Activated naive CD4-positive, alpha-beta T cell treated with anti-CD3 and anti-CD28 coated beads for 36 hours (primary cell): Measurements from ENCODE around the gene PI16. TPM values are rescaled to one million over a fixed set of nuclear protein-coding genes. Genes with fewer than 3 reads are reported as not detected.

ENCODE experiments used
- CTCF ChIA-PET: fragments of 350-600 bp; sonication (Branson Sonifier 250); formaldehyde crosslinking; loops from one replicate; lab custom pipeline; 2021; ENCODE audit warnings: antibody characterized with exemption; lab: Charles Lee
- DNase-seq: peaks from one replicate; pipeline ENCODE4 v3.0.0-alpha.2; 2020
- H3K27ac Mint-ChIP-seq: one replicate; pipeline ENCODE4 v1.8.0; 2021; ENCODE audit warnings: mild to moderate bottlenecking, mixed read lengths
- H3K27me3 Mint-ChIP-seq: one replicate; pipeline ENCODE4 v1.8.0; 2021; ENCODE audit warnings: low read depth, mixed read lengths
- H3K36me3 Mint-ChIP-seq: one replicate; pipeline ENCODE4 v1.8.0; 2021; ENCODE audit warnings: low read depth, mixed read lengths
- H3K4me1 Mint-ChIP-seq: one replicate; pipeline ENCODE4 v1.8.0; 2021; ENCODE audit warnings: low read depth, mixed read lengths
- H3K4me3 Mint-ChIP-seq: one replicate; pipeline ENCODE4 v1.8.0; 2021; ENCODE audit warnings: mild to moderate bottlenecking, moderate library complexity, mixed read lengths
- H3K9me3 Mint-ChIP-seq: one replicate; pipeline ENCODE4 v1.8.0; 2021; ENCODE audit warnings: mixed read lengths
- intact Hi-C: fragments of 100-400 bp; cut with micrococcal nuclease; formaldehyde crosslinking; loops from one replicate; pipeline ENCODE4 v1.15.1; 2023
- total RNA-seq, 2 experiments: library from RNA; stranded (reverse); gene quantifications; one replicate each; pipeline ENCODE4 v1.2.3, GENCODE V29; 2021

The PI16 gene
- total RNA-seq, 2 experiments from 2014 or later: 0.24 to 0.27 TPM

GRCh38 chr6:36917541-36918193 lies 36.9 kb upstream of the PI16 start:
- no peaks in the 10 kb centered on the region for H3K27me3 Mint-ChIP-seq
- CTCF ChIA-PET: no interaction called here
- peaks cover 27% of the 10 kb centered on the region for H3K4me1 Mint-ChIP-seq
- H3K4me3 Mint-ChIP-seq: no peak overlapping the region
- H3K27ac Mint-ChIP-seq: no peak overlapping the region
- intact Hi-C loops: no loop called here
- no peak for DNase-seq
- H3K36me3 Mint-ChIP-seq: peaks cover 17% of the 10 kb centered on the region
- H3K9me3 Mint-ChIP-seq: no peaks in the 10 kb centered on the region

DNA sequence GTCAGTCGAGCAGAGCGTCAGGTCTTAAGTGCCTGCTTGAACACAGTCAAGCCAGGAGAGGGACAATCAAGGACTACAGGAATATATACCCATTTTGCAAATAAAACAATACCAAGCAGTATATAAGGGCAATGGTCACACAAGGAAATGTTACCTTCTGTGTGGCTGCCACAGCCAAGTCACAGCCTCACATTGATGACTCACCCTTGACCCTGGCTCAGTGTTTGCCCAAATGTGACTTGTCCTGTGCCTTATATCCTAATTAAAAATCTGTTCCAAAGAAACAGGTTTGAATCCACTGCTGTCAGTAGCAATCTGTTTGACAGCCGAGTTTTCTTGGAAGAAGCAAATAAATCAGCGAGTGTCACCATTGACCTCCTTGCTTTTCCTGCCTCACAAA lies 34.5 kb upstream of the PI16 start:
- no peaks in the 10 kb centered on the region for H3K9me3 Mint-ChIP-seq
- H3K4me1 Mint-ChIP-seq: peaks cover 7% of the 10 kb centered on the region
- no peaks in the 10 kb centered on the region for H3K27me3 Mint-ChIP-seq
- no peak overlapping the region for H3K27ac Mint-ChIP-seq
- no peak overlapping the region for H3K4me3 Mint-ChIP-seq
- CTCF ChIA-PET: no interaction called here
- peaks cover 9% of the 10 kb centered on the region for H3K36me3 Mint-ChIP-seq
- intact Hi-C loops: no loop called here
- no peak for DNase-seq

GRCh38 chr6:36920546-36920945 lies 34.0 kb upstream of the PI16 start:
- peaks cover 5% of the 10 kb centered on the region for H3K4me1 Mint-ChIP-seq
- CTCF ChIA-PET: no interaction called here
- H3K9me3 Mint-ChIP-seq: no peaks in the 10 kb centered on the region
- H3K4me3 Mint-ChIP-seq: no peak overlapping the region
- H3K27me3 Mint-ChIP-seq: no peaks in the 10 kb centered on the region
- DNase-seq: no peak
- H3K36me3 Mint-ChIP-seq: peaks cover 8% of the 10 kb centered on the region
- intact Hi-C loops: no loop called here
- no peak overlapping the region for H3K27ac Mint-ChIP-seq

DNA sequence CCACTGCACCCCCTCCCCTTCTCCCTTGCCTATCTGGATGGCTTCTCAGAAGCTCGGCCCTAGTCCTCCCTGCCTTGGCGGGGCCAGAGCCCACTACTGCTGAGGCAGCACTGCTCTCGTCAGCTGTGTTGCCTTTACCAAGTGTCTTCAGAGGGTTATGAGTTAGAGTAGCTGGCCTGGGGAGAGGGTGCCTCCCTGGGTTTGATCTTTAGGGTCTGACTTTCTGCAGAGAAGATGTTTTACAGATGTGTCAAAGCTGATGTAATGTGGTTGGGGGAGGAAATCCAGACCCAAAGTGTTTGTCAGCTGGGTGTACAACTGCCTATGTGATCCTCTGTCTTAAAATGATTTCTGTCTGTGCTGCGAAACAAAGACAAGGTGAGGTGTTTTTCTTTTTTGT lies 30.4 kb upstream of the PI16 start:
- H3K27me3 Mint-ChIP-seq: no peaks in the 10 kb centered on the region

GRCh38 chr6:36924778-36925374 lies 29.7 kb upstream of the PI16 start:
- CTCF ChIA-PET: no interaction called here
- DNase-seq: no peak
- Mint-ChIP-seq H3K27me3 (no peaks in the 10 kb centered on the region), H3K27ac (no peak overlapping the region), H3K4me1 (no peaks in the 10 kb centered on the region), H3K9me3 (no peaks in the 10 kb centered on the region), H3K36me3 (peaks cover 2% of the 10 kb centered on the region), H3K4me3 (no peak overlapping the region)
- intact Hi-C loops: no loop called here

More for the DNA sequence above, 30.4 kb upstream of the PI16 start:
- no peaks in the 10 kb centered on the region for H3K9me3 Mint-ChIP-seq
- H3K27ac Mint-ChIP-seq: no peak overlapping the region
- no peak for DNase-seq
- no peak overlapping the region for H3K4me3 Mint-ChIP-seq
- H3K4me1 Mint-ChIP-seq: no peaks in the 10 kb centered on the region
- peaks cover 2% of the 10 kb centered on the region for H3K36me3 Mint-ChIP-seq
- CTCF ChIA-PET: no interaction called here
- intact Hi-C loops: no loop called here

DNA sequence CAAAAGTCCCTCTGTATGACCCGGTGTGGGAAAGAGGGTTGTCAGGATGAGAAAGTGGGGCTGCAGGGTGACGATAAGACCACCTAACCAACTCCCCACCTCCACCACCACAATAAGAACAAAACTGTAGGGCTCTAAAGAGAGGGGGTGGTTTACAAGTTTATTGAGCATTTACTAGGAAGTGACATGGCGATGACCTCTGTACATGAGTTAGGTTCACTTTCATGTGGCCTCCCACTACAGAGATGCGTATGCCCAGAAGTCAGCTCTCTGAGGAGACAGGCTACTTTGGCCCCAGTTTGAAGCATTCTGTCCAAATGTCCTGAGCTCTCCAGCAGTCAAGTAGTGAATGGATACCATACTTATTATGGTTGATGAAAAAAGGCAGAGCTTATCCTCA lies 28.7 kb upstream of the PI16 start:
- H3K4me3 Mint-ChIP-seq: no peak overlapping the region
- H3K36me3 Mint-ChIP-seq: peaks cover 2% of the 10 kb centered on the region
- H3K4me1 Mint-ChIP-seq: no peaks in the 10 kb centered on the region
- no peaks in the 10 kb centered on the region for H3K9me3 Mint-ChIP-seq
- no peak overlapping the region for H3K27ac Mint-ChIP-seq
- no peaks in the 10 kb centered on the region for H3K27me3 Mint-ChIP-seq
- CTCF ChIA-PET: no interaction called here
- no peak for DNase-seq
- intact Hi-C loops: no loop called here

- intact Hi-C loops: no loop called here
- no peaks in the 10 kb centered on the region for H3K27me3 Mint-ChIP-seq
- H3K27ac Mint-ChIP-seq: no peak overlapping the region
- H3K9me3 Mint-ChIP-seq: no peaks in the 10 kb centered on the region
- H3K4me1 Mint-ChIP-seq: no peaks in the 10 kb centered on the region
- no peak for DNase-seq
- peaks cover 2% of the 10 kb centered on the region for H3K36me3 Mint-ChIP-seq
- no peak overlapping the region for H3K4me3 Mint-ChIP-seq
- CTCF ChIA-PET: interaction anchor here (1.7 kb wide), 1 partner anchor 91 kb away, joined by 4 read pairs; no protein-coding TSS in a partner anchor
Measured at GRCh38 chr6:36926708-36927513, 27.6 kb upstream of the PI16 start.

DNA sequence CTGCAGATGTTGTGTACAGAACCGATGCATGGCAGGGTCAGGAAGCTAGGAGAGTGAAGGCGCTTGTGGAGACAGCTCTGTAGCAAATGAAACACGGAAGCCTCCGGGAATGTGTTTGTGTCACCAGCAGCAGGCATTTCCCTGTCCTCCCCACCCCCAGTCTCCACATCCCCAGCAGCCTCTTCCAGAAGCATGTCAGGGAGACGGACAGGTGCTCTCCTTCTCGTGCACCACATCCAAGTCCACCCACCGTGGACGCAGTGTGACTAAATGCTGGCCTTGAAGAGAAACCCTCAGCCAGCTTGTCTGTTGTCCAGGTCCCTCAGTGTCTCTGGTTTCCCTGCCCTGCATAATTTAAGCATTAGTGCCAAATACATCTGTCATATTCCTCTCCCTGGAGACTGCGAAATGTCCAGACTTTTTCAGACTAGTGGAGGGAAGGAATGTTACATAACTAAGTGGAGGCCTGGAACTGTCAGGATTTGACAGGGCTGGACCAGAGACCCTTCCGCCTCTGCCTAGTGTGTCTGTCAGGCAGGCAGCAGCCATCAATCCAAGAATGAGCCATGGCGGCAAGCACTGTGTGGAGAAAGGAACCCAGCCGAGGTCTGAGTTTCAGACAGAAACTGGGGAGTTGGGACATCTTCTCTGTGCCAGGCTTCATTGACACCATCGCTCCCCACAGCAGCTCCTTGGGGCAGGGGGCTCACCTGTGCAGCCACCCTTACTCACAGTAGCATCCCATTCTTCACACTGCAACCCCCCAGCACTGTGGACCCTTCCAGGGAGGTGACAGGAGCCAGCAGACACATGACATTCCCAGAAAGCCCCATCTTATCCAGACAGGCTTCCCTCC lies 26.6 kb upstream of the PI16 start:
- H3K27ac Mint-ChIP-seq: no peak overlapping the region
- CTCF ChIA-PET: interaction anchor here (1.7 kb wide), 1 partner anchor 90 kb away, joined by 4 read pairs; no protein-coding TSS in a partner anchor
- intact Hi-C loops: no loop called here

GRCh38 chr6:36928547-36928918 lies 26.0 kb upstream of the PI16 start:
- Mint-ChIP-seq H3K4me3 (no peak overlapping the region), H3K9me3 (no peaks in the 10 kb centered on the region), H3K4me1 (no peaks in the 10 kb centered on the region), H3K36me3 (peaks cover 2% of the 10 kb centered on the region), H3K27me3 (no peaks in the 10 kb centered on the region), H3K27ac (no peak overlapping the region)
- CTCF ChIA-PET: no interaction called here
- no peak for DNase-seq
- intact Hi-C loops: no loop called here

More for the DNA sequence above, 26.6 kb upstream of the PI16 start:
- H3K4me1 Mint-ChIP-seq: no peaks in the 10 kb centered on the region
- H3K4me3 Mint-ChIP-seq: no peak overlapping the region
- no peaks in the 10 kb centered on the region for H3K9me3 Mint-ChIP-seq
- H3K27me3 Mint-ChIP-seq: no peaks in the 10 kb centered on the region
- H3K36me3 Mint-ChIP-seq: peaks cover 2% of the 10 kb centered on the region
- DNase-seq: no peak

DNA sequence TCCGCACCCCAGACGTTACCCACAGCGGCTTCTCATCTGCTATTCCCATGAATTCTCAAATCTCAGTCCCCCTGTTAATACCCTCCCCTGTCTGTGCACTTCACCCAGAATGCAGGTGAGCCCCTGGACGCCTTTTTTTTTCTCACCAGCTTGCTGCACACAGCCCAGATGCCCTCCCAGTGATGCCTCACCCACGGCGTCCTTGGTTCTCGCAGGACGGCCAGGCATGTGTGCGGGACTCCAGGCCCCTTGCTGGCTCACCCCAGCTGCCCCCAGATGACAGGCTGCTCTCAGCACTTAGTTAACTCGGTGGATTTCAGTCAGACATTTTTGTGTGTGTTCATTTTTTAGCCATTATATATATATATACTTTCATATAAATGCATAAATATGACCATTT lies 25.4 kb upstream of the PI16 start:
- no peaks in the 10 kb centered on the region for H3K9me3 Mint-ChIP-seq
- no peaks in the 10 kb centered on the region for H3K4me1 Mint-ChIP-seq
- no peak overlapping the region for H3K27ac Mint-ChIP-seq
- H3K4me3 Mint-ChIP-seq: no peak overlapping the region
- H3K36me3 Mint-ChIP-seq: peaks cover 2% of the 10 kb centered on the region
- CTCF ChIA-PET: no interaction called here
- no peaks in the 10 kb centered on the region for H3K27me3 Mint-ChIP-seq
- DNase-seq: no peak
- intact Hi-C loops: no loop called here

- peaks cover 2% of the 10 kb centered on the region for H3K36me3 Mint-ChIP-seq
- no peak for DNase-seq
- no peaks in the 10 kb centered on the region for H3K9me3 Mint-ChIP-seq
- H3K27me3 Mint-ChIP-seq: no peaks in the 10 kb centered on the region
- no peaks in the 10 kb centered on the region for H3K4me1 Mint-ChIP-seq
- H3K4me3 Mint-ChIP-seq: no peak overlapping the region
- no peak overlapping the region for H3K27ac Mint-ChIP-seq
- intact Hi-C loops: no loop called here
- CTCF ChIA-PET: no interaction called here
Measured at GRCh38 chr6:36929607-36930006, 24.9 kb upstream of the PI16 start.

DNA sequence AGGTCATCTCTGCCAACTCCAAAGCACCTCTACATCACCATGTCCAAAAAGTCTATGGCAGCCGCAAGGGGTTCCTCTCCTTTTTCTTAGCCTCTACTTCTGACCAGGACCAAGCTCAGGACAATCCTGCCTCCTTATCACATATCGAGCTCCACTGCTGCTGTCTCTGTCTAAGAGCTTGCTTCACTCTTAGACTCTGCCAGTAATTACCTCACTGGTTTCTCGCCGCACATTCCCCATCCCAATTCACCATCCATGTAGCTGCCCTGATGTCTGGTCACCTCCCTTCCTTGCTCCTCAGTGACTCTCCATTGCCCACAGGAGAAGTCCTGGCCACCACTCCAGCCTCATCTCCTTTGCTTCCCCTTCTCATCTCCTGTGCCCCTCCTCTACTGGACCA lies 24.1 kb upstream of the PI16 start:
- CTCF ChIA-PET: no interaction called here
- no peak for DNase-seq
- Mint-ChIP-seq H3K36me3 (no peaks in the 10 kb centered on the region), H3K27me3 (no peaks in the 10 kb centered on the region), H3K4me3 (no peak overlapping the region), H3K9me3 (no peaks in the 10 kb centered on the region), H3K27ac (no peak overlapping the region), H3K4me1 (no peaks in the 10 kb centered on the region)
- intact Hi-C loops: no loop called here
